ENCODE measurements around the gene SCRN2. TPM values are rescaled to one million over a fixed set of nuclear protein-coding genes. Genes with fewer than 3 reads are reported as not detected.

Gene SCRN2
- total RNA-seq, 1 donor from 2014 or later: 29.8 TPM

DNA sequence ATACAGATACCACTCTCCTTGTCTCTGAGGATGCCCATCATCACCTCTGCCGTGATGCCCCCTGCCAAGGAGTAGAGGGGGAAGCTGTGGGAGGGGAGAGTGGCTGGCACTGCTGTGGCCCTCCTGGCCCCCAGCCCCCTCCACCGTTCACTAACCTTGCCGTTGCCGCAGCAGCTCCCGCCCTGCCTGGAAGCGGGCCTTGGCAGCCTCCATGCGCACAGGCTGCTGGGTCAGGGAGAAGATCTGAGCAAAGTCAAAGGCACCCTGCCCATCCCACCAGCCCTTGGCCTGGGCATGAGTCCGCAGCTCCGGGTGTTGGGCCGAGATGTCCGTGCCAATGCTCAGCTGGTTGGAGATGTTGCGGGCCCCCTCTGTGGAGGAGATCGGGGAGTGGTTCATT, 2.4 kb downstream of the SCRN2 start:
- H3K4me1 Mint-ChIP-seq: peaks cover 28% of the 10 kb centered on the region
- H3K4me3 ChIP-seq: no peak overlapping the region
- no peak for TF ChIP-seq EZH2 (IDR thresholded peaks at IDR 0.05)
- TF ChIP-seq EZH2phosphoT487 (IDR thresholded peaks at IDR 0.05): no peak
- no peak for TF ChIP-seq CTCF (IDR thresholded peaks at IDR 0.05)
- H3K9me3 ChIP-seq (ENCODE audit: low read depth): no peaks in the 10 kb centered on the region
- no peaks in the 10 kb centered on the region for H3K9me3 Mint-ChIP-seq
- H2AFZ ChIP-seq (replicated peaks): no peak overlapping the region
- H3F3A ChIP-seq (ENCODE audit: low read depth): no peaks in the 10 kb centered on the region
- H3K9ac ChIP-seq: no peak overlapping the region
- H3K27me3 ChIP-seq: no peaks in the 10 kb centered on the region
- no peak overlapping the region for H3K27ac ChIP-seq
- no peaks in the 10 kb centered on the region for H3K36me3 ChIP-seq
- H3K27ac Mint-ChIP-seq: no peak overlapping the region
- no peak for DNase-seq (ENCODE audit: low spot score)
- H3K4me1 ChIP-seq: peaks cover 10% of the 10 kb centered on the region
- H3K4me3 Mint-ChIP-seq: no peak overlapping the region
- peaks cover 7% of the 10 kb centered on the region for H3K79me2 ChIP-seq (ENCODE audit: low read depth)
- peaks cover 9% of the 10 kb centered on the region for H3K27me3 Mint-ChIP-seq (ENCODE audit: insufficient read depth, low read depth)
- H4K20me1 ChIP-seq (ENCODE audit: low read depth): no peaks in the 10 kb centered on the region
- H3K36me3 Mint-ChIP-seq: peaks cover 4% of the 10 kb centered on the region
- H3K4me2 ChIP-seq: no peak overlapping the region

GRCh38 chr17:47837401-47838039, 3.6 kb downstream of the SCRN2 start:
- no peak overlapping the region for H3K4me3 ChIP-seq
- no peaks in the 10 kb centered on the region for H3F3A ChIP-seq (ENCODE audit: low read depth)
- no peaks in the 10 kb centered on the region for H3K9me3 ChIP-seq (ENCODE audit: low read depth)
- H3K79me2 ChIP-seq (ENCODE audit: low read depth): peaks cover 7% of the 10 kb centered on the region
- Mint-ChIP-seq H3K4me1 (peaks cover 21% of the 10 kb centered on the region), H3K9me3 (no peaks in the 10 kb centered on the region), H3K27me3 (ENCODE audit: insufficient read depth, low read depth) (peaks cover 8% of the 10 kb centered on the region), H3K27ac (no peak overlapping the region), H3K4me3 (peak overlapping the region; percentile 41), H3K36me3 (peaks cover 4% of the 10 kb centered on the region)
- no peak overlapping the region for H3K9ac ChIP-seq
- no peak overlapping the region for H2AFZ ChIP-seq (replicated peaks)
- no peaks in the 10 kb centered on the region for H3K27me3 ChIP-seq
- TF ChIP-seq EZH2phosphoT487 (IDR thresholded peaks at IDR 0.05) (no peak), CTCF (IDR thresholded peaks at IDR 0.05) (no peak), EZH2 (IDR thresholded peaks at IDR 0.05) (no peak)
- H3K4me1 ChIP-seq: peaks cover 5% of the 10 kb centered on the region
- H3K4me2 ChIP-seq: no peak overlapping the region
- no peak overlapping the region for H3K27ac ChIP-seq
- H4K20me1 ChIP-seq (ENCODE audit: low read depth): no peaks in the 10 kb centered on the region
- no peak for DNase-seq (ENCODE audit: low spot score)
- H3K36me3 ChIP-seq: no peaks in the 10 kb centered on the region

- no peak for DNase-seq (ENCODE audit: low spot score)
- Histone ChIP-seq H3K9me3 (ENCODE audit: low read depth) (no peaks in the 10 kb centered on the region), H3K4me3 (no peak overlapping the region), H3K27me3 (no peaks in the 10 kb centered on the region), H3K4me1 (peaks cover 5% of the 10 kb centered on the region), H3K36me3 (no peaks in the 10 kb centered on the region), H3K4me2 (no peak overlapping the region), H4K20me1 (ENCODE audit: low read depth) (no peaks in the 10 kb centered on the region), H3F3A (ENCODE audit: low read depth) (peaks cover 3% of the 10 kb centered on the region), H3K9ac (no peak overlapping the region), H2AFZ (replicated peaks) (no peak overlapping the region), H3K27ac (no peak overlapping the region), H3K79me2 (ENCODE audit: low read depth) (peaks cover 7% of the 10 kb centered on the region)
- TF ChIP-seq CTCF (IDR thresholded peaks at IDR 0.05): no peak
- no peak for TF ChIP-seq EZH2 (IDR thresholded peaks at IDR 0.05)
- no peak overlapping the region for H3K4me3 Mint-ChIP-seq
- peaks cover 4% of the 10 kb centered on the region for H3K36me3 Mint-ChIP-seq
- H3K9me3 Mint-ChIP-seq: no peaks in the 10 kb centered on the region
- H3K27ac Mint-ChIP-seq: no peak overlapping the region
- H3K4me1 Mint-ChIP-seq: peaks cover 22% of the 10 kb centered on the region
- H3K27me3 Mint-ChIP-seq (ENCODE audit: insufficient read depth, low read depth): peaks cover 12% of the 10 kb centered on the region
These were observed 4.5 kb downstream of the SCRN2 start for GRCh38 chr17:47836601-47837000.
